HTERT RPE-1 (cell line): ENCODE measurements around the gene LONRF3.
"Not testable (repeated sequence)": the region's sequence is repeated elsewhere in the genome, so short reads cannot be mapped to it uniquely, and the experiment has no call there.

Experiments used
- in situ Hi-C: fragments of 300-500 bp; cut with MboI; formaldehyde crosslinking; loops from 4 replicates; pipeline ENCODE4 v1.14.3; 2020; ENCODE audit warnings: low sequenced_read_pairs

Gene LONRF3

DNA sequence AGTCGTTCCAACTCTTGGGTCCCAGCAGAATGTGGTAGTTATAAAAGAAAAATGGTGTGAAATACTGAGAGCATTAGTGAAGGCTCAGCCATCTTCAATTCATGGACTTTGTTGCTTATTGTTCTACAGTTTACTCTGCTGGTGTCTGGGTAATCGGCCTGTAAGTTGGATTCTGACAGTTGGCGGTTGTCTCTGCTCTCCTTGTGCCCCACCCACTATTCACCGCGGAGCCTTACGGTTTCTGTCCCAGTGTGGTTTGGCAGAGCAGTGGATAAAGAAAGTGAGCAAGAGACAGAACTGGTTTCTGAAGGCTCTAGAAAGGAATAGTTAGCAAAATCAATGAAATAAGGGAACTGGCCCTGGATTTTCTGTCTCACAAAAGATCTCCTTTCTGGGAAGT lies 9.1 kb downstream of the LONRF3 start:
- in situ Hi-C loops = no loop called here

DNA sequence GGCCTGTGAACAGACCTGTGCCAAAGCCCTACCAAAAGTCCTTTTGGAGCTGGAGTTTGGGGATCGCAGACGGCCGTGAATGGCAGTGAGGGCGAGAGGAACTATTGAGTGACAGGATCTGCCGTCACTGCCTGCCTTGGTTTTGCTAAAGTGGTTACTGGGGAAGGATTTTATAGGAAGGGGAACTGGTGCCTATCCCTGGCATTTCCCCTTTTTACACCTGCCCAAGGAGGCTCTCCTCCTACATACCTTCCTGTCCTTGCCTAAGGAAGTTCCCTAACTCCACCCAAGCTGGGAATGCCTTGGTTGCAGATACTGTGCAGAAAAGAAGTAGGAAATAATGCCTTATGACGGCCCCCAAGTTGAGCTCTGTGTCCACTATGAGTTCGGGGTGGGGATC lies 14.5 kb downstream of the LONRF3 start:
- in situ Hi-C loops = no loop called here

- in situ Hi-C loops = no loop called here
These were observed 15.5 kb downstream of the LONRF3 start for GRCh38 chrX:118989886-118990285.

DNA sequence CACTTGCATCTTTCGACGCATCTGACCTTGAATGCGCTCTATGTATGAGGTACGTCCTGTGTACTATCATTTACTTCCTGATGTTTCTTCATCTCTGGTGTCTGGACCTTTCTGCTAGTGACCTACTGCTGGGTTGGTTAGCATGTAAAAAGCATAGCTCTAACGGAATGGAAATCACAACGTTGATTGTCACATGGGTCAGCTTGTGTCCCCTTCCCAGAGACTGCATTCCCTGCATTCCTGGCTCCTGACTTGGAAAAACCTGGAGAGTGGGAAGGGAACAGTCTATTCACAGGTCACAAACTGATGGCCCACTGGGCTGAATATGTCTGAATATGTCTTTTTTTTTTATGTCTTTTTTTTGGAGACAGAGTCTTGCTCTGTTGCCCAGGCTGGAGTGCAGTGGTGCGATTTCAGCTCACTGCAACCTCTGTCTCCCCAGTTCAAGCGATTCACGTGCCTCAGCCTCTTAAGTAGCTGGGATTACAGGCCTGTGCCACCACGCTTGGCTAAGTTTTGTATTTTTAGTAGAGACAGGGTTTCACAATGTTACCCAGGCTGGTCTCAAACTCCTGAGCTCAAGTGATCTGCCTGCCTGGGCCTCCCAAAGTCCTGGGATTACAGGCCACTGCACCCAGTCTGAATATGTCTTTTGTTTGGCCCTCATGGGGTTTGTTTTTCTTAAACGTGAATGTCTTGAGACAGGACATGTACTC lies 16.3 kb downstream of the LONRF3 start:
- in situ Hi-C loops = no loop called here

DNA sequence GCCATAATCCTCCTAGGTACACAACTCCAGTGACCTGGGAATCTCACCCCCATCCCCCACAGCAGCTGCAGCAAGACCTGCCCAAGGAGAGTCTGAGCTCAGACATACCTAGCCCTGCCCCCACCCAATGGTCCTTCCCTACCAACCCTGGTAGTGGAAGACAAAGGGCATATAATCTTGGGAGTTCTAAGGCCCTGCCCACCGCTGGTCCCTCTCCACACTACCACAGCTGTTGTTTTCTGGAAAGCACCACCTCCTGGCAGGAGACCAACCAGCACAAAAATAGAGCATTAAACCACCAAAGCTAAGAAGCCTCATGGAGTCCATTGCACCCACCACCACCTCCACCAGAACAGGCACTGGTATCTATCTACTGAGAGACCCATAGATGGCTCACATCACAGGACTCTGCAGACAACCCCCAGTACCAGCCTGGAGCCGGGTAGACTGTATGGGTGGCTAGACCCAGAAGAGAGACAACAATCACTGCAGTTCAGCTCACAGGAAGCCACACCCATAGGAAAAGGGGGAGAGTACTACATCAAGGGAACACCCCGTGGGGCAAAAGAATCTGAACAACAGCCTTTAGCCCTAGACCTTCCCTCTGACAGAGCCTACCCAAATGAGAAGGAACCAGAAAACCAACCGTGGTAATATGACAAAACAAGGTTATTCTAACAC lies 18.2 kb downstream of the LONRF3 start:
- in situ Hi-C loops = not testable (repeated sequence)

DNA sequence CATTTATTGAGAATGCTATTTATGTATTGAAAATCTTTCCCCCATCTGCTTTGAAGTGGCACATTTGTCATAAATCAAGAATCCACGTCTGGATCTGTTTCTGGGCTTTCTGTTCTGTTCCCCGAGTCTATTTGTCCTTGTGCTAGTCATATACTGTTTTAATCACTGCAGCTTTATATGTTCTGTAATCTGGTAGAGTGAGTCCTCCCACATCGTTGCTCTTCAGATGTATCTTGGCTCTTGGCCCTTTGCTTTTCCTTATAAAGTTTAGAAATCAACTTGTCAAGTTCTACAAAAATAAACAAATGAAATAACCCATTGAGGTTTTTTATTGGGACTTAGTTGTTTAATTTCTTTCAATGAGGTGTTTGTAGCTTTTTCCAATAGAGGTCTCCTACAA lies 29.0 kb downstream of the LONRF3 start:
- in situ Hi-C loops = no loop called here

DNA sequence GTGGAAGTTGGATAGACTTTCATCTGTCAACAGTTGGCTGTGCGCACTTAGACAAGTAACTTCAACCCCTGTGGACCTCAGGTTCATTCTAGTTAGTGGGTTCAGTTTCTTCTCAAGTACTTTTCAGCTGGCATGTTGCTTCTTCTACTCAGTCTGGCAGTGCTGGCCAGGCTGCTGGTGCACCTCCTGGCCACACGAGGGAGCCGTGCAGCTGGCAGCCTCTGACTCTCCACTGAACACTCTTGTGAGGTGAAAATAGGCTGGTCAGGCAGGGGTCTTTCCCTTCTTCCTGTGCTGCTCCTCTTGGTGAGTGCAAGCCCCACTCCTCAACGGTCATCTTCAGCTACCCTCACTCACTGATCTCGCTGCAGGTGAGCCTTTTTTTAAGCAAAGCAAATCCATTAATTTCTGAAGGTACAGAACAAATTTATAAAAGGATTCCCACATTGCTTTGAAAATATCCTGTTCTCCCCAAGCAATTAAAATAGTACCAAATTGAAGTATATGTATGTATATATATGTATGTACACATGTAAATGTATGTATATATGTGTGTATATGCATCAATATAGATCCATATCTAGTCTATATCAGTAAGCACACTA lies 30.6 kb downstream of the LONRF3 start:
- in situ Hi-C loops = no loop called here

DNA sequence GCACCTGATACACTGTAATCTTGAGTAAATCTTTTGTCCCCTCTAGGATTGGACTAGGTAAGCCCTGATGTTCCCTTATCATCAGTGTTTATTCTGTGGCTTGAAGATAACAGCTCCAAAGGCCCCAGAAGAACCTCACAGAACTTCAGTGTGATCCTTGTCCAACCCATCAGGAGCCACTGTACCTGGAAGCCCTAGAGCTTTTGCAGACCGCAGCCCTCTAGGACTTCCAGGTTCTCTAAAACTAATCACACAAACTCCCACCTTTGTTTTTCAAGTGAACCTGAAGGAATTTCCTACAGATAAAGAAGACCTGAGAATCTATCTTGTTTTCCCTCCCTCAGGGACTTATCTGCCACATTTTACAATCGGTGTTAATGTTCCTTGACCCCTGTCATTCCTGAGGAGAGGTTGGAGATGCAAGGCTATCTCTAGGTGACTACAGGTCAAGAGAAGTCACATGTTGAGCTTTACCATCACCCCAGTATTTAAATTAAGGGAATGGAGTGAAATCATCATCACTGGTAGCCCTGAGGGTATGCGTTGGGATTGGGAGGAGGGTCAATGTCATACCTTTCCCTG lies 32.9 kb downstream of the LONRF3 start:
- in situ Hi-C loops = no loop called here

- in situ Hi-C loops = no loop called here
These were observed 33.8 kb downstream of the LONRF3 start for GRCh38 chrX:119008110-119008744.

DNA sequence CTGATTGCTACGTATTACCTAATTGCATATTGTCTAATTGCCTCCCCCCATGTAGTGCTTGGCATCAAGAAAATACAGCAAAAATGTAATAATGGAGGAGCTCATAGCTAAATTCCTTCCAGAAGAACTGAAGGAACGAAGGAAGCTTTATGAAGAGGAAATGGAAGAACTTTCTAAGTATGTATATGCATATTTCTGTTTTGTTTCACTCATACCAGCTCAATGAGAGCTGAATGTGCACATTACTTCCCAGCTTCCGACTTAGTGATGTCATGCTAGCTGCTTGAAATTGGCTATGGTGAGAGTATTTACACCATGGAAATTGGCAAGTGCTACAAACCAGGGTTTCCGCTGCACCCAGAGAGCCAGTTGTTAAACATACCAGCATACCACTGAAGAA lies 34.7 kb downstream of the LONRF3 start:
- in situ Hi-C loops = no loop called here

DNA sequence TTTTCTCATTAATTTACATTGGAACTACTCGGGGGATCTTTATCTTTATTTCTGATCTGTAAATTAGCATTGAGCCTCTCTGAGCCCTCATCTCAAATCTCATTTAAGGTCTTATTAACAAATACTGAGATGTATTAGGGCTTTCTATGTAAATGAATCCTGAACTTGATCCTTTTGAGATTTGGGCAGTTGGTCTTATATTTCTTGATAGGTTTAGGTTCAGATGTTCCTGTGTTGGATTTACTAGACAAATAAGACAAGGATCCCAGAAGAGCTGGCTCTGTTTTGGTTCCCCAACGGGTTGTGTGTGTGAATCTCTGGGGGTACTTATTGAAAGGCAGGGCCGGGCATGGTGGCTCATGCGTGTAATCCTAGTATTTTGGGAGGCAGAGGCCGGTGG lies 36.1 kb downstream of the LONRF3 start:
- in situ Hi-C loops = no loop called here

DNA sequence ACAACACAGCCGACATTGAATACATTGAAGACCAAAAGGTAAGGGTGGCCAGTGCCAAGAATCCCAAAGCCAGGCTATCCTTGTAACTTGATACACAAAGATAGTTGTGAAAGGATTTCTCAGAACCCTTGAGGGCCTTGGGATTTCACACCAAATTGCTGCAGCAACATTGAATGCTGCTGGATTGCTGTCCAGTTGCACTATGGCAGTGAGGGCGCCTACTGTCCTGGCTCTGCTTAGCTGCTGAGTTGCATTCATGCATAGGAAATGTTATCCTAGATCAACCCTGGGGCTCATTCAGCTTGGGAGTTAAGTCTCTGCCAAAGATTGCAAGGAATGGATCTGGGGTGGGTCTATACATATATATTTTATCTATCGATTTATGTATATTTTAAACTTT lies 38.7 kb downstream of the LONRF3 start:
- in situ Hi-C loops = no loop called here

- in situ Hi-C loops = no loop called here
These were observed 41.2 kb downstream of the LONRF3 start for GRCh38 chrX:119015407-119016237.

- in situ Hi-C loops = no loop called here
These were observed 42.7 kb downstream of the LONRF3 start for GRCh38 chrX:119017077-119017476.

DNA sequence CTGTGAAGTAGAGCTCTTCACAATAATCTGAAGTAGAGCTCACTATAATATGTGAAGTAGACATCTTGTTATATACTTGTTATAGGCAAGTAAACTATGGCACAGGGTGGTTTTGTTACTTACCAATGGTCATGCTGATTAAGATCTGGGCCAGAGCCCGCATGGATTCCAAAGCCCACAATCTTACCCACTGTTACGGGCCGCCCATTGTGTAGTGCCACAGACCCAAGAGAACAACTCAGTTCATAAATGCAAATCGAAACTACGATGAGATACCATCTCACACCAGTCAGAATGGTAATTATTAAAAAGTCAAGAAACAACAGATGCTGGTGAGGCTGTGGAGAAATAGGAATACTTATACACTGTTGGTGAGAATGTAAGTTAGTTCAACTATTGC lies 51.5 kb downstream of the LONRF3 start:
- in situ Hi-C loops = no loop called here

DNA sequence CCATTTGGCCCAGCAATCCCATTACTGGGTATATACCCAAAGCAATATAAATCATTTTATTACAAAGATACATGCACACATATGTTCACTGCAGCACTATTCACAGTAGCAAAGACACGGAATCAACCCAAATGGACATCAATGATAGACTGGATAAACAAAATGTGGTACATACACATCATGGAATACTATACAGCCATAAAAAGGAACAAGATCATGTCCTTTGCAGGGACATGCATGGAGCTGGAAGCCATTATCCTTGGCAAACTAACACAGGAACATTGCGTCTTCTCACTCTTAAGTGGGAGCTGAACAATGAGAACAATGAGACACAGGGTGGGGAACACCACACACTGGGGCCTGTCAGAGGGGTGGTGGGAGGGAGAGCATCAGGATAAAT lies 51.9 kb downstream of the LONRF3 start:
- in situ Hi-C loops = not testable (repeated sequence)

DNA sequence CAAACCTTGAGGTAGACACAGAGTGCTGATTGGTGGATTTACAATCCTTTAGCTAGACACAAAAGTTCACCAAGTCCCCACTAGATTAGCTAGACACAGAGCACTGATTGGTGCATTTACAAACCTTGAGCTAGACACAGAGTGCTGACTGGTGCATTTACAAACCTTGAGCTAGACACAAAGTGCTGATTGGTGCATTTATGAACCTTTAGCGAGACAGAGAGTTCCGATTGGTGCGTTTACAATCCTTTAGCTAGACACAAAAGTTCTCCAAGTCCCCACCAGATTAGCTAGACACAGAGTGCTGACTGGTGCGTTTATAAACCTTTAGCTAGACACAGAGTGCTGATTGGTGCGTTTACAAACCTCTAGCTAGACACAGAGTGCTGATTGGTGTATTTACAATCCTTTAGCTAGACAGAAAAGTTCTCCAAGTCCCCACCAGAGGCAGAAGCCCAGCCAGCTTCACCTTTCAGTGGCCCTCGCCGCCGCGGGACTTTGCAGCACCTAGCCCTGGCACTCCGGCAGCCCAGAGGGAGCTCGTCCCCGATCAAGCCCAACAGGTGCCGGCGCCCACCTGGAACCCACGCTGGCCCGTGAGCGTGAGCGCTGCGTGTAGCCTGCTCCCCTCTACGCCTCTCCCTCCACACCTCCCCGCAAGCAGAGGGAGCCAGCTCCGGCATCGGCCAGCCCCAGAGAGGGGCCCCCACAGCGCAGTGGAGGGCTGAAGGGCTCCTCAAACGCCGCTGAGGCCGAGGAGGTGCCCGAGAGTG lies 53.7 kb downstream of the LONRF3 start:
- in situ Hi-C loops = not testable (repeated sequence)

- in situ Hi-C loops = no loop called here
These were observed 54.4 kb downstream of the LONRF3 start for GRCh38 chrX:119028733-119029330.

GRCh38 chrX:119029656-119030055 lies 55.2 kb downstream of the LONRF3 start:
- in situ Hi-C loops = not testable (repeated sequence)
